Keratinocyte (primary cell): ENCODE measurements around the gene NRG3.

Source experiments
- CTCF ChIP-seq, 3 experiments: IDR thresholded peaks in 1 of 3; conservative IDR thresholded peaks in 1 of 3; optimal IDR thresholded peaks in 1 of 3; 2 replicates in 2 of 3; 3 replicates in 1 of 3; pipeline versions ENCODE3 to v1.5.1; 2011; ENCODE audit warnings: low read length in 3 of 3, mild to moderate bottlenecking in 3 of 3, moderate library complexity in 2 of 3, control low read depth in 1 of 3, inconsistent platforms in 1 of 3; ENCODE audit not compliant: insufficient read depth in 2 of 3; ENCODE audit errors: extremely low read depth in 1 of 3
- EZH2 ChIP-seq: IDR thresholded peaks from one replicate; pipeline ENCODE4 v1.6.1; 2012; ENCODE audit warnings: inconsistent platforms, mild to moderate bottlenecking, low read length, moderate library complexity

DNA sequence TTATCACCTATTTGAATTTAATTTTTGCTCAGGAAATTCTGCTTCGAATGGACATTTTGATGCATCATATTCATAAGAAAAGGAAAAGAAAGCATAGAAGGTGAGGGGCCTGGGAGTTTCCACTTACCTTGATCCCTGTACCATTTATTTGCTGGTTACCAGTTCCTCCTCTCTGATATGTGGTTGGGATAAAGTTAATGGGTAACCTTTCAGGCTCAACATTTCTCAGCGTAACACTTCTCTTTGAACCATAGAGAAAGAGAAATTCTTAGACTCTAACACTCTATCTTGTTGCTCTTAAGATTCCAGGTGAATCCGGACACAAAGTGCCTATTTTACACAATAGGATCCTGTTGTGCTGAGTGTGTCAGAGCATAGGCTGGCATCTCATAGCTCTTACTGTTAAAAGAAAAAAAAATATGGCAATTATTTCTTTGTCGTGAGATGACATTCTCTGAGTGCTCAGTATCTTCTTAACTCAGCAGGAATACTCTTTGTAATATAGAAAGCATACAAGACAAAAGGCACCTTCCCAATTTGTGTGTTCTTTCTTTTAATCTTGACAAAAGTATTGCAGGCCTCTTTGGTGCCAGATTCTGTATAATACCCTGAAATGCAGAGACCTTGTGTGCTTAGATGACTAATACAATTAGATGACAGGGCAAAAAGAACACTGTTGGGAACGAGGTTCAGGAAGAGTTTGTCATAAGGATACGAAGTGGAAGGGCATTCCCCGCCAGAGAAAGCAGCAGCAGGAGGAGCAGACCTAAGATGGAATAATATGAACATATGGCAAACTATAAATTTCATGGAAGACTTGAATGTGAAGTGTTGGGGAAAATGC lies 689.6 kb downstream of the NRG3 start:
- no peak for TF ChIP-seq CTCF (optimal IDR thresholded peaks at IDR 0.05 in 1 of 3, IDR thresholded peaks at IDR 0.05 in 1 of 3, conservative IDR thresholded peaks at IDR 0.05 in 1 of 3; ENCODE audit: extremely low read depth in 1 of 3, insufficient read depth in 2 of 3, low read length in 3 of 3)
- TF ChIP-seq EZH2, result no peak
